ENCODE data around the gene GGCT.
"Not testable (repeated sequence)": the region's sequence is repeated elsewhere in the genome, so short reads cannot be mapped to it uniquely, and the experiment has no call there.

Gene GGCT, protein sequence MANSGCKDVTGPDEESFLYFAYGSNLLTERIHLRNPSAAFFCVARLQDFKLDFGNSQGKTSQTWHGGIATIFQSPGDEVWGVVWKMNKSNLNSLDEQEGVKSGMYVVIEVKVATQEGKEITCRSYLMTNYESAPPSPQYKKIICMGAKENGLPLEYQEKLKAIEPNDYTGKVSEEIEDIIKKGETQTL

DNA sequence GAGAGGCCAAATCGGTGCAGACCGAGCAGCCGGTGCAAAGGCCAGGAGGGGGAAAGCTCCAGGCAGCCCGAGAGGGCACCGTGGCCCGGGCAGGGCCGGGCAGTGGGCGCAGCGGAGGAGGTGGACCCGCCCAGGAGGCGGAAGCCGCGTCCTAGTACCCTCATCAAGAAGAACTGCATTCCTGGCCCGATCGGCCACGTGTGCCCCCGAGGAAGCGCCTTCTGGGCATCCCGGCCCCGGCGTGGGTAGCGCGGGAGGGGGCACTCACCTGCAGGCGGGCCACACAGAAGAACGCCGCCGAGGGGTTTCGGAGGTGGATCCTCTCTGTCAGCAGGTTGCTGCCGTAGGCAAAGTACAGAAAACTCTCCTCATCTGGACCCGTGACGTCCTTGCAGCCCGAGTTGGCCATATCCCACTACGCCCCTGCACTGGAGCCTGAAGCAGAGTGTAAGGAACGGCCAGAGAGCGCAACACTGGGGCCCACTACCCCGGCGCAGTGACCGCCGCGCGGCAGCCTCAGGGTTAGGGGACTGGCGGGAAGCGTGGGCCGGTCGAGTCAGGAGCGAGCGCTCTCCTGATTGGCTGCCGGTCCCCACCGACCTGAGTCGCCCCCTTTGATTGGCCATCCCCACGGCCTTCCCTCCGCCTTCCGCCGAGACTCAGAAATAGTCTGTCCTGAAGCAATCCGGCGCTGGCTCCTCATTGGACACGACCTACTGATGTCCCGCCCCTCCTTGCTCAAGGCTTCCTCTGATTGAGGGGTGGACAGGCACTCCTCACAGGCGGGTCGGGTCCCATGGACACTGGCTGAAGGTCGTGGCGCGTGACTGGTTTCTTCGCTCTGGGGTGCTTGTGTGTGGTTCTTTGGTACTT is at the start of gene GGCT:
Gene GGCT, minus strand, starts transcription at position 529 of the 873 bp plus-strand sequence. Its CDS starts 120 bp downstream, at position 409.
- DNase-seq, result peak; percentile 97

- no peak for DNase-seq
These were observed 48.9 kb upstream of the GGCT start for GRCh38 chr7:30553546-30553945.

- no peak for DNase-seq
These were observed 48.5 kb upstream of the GGCT start for GRCh38 chr7:30553141-30553540.

- DNase-seq, result no peak
These were observed 47.7 kb upstream of the GGCT start for GRCh38 chr7:30552330-30552729.

DNA sequence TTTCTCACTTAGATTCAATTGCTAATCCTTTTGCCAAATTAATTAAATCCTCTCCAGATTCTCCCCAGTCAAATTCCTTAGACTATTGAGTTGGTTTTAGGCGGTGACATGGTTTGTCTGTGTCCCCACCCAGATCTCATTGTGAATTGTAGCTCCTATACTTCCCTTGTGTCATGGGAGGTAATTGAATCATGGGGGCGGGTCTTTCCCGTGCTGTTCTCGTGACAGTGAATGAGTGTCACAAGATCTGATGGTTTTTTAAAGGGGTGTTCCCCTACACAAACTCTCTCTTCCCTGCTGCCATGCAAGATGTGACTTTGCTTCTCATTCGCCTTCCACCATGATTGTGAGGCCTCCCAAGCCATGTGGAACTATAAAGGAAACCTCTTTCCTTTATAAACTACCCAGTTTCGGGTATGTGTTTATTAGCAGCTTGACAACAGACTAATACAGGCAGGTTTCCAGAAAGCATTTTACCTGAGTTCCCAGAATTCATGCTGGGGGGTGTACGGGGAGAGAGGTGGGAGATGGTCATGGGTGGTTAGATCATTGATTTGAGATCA is 45.4 kb upstream of the GGCT start:
- no peak for DNase-seq

GRCh38 chr7:30548845-30549244 is 44.2 kb upstream of the GGCT start:
- DNase-seq, result no peak

DNA sequence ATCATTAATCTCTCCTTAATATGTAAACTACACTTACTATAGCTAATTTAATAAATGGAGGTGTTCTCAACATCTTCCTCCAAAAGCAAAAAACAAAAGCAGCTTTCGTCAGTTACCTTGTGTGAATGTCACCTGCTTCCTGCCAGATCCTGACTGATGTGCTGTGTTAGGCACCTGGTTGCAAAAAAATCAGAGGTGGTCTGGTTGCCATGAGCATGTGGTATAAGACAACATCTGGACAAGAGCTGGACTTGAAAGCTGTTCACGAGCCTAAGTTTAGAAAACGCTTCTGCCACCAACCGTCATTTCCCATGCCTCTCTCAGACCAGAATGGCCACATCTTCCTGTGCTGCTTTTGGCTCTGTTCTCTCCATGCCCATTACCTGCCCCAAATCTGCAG is 42.0 kb upstream of the GGCT start:
- DNase-seq, result no peak

GRCh38 chr7:30545791-30546555 is 41.3 kb upstream of the GGCT start:
- DNase-seq, result no peak

GRCh38 chr7:30543813-30544525 is 39.3 kb upstream of the GGCT start:
- no peak for DNase-seq

GRCh38 chr7:30543115-30543514 is 38.5 kb upstream of the GGCT start:
- DNase-seq, result not testable (repeated sequence)

DNA sequence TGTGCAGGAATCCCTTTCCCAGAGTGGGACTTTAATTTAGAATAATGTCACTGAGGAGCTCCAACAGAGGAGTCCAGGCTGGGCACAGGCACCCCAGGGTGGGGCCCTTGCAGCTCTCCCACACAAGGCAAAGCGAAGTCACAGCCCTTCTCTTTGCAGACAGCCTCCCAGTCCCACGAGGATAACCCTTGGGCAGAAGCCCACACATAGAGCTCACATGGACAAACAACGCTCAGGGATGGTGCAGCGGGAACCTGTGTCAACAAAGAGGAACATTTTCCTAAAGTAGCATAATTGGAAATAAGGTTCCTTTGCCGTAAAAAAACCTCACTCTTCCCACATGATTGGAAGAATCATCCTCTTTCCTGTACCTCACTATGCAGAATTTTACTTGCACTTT is 29.3 kb upstream of the GGCT start:
- DNase-seq, result no peak

DNA sequence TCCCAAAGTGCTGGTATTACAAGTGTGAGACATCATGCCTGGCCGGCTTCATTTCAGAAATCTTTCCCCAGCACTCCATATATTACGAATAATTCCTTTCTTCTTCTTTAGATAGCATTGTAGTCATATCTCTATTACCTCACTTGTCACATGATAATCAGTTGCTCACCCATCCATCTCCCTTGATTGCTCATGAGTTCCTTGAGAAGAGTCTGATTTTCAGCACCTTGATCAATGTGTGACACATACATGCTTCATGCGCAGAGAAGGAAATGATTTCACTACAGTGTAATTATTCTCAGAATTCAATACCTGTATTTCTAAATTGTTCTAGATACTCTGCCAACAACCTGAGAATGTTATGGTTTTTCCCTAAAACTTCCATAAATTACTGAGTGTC is 26.7 kb upstream of the GGCT start:
- DNase-seq, result no peak

GRCh38 chr7:30530373-30530772 is 25.7 kb upstream of the GGCT start:
- no peak for DNase-seq

DNA sequence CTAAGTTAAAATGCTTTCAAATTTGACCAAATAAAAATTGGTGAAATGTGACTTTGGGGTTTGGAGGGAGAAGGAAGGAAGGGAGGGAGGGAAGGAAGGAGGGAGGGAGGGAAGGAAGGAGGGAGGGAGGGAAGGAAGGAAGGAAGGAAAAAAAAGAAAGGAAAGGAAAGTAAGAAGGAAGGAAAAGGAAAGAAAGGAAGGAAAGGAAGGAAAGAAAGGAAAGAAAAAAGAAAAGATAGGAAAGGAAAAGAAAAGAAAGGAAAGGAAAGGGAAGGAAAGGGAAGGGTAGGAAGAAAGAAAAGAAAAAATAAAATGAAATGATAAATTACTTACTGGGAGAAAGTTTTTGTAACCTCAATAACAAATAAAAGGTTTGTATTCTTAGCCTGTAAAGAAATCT is 24.1 kb upstream of the GGCT start:
- no peak for DNase-seq

- DNase-seq, result not testable (repeated sequence)
These were observed 22.7 kb upstream of the GGCT start for GRCh38 chr7:30527297-30527696.

DNA sequence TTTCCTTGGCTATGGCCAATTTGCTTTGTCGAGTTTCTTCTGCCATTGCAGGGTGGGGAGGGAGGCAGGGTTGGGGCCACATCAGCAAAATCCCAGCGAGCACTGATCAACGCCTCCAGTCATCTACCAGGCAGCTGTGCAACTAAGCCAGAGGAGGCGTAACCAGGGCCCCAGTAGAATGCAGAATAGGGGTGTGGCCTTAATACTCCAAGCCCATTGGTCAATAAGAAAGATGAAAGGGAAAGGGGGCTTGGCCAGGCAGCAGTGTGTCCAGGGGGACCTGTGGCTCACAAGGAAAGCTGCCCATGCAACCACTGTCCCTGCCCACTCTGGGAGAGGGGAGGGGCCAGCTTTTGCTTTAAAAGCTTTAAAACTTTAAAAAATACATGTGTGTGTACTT is 21.5 kb upstream of the GGCT start:
- no peak for DNase-seq

DNA sequence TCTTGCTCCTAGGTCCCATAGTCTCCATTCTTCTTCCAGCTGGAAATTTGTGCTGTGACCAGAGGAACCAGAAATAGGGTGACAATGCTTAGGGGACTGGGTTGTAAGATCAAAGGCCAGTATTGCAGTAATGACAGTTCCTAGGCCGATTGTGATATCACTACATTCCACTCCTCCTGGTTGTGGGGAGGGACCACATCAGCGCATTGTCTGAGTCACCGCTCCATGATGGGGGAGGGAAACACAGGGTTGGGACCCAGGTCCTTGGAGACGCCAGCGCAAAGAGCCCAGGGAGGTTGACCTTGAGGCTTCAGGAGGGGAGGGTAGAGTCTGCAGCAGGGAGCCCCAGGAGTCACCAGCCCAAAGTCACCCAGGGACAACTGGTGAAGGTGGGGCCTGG is 20.8 kb upstream of the GGCT start:
- no peak for DNase-seq

GRCh38 chr7:30524545-30524944 is 19.9 kb upstream of the GGCT start:
- no peak for DNase-seq

GRCh38 chr7:30523466-30523865 is 18.8 kb upstream of the GGCT start:
- no peak for DNase-seq

- DNase-seq, result no peak
These were observed 17.5 kb upstream of the GGCT start for GRCh38 chr7:30522159-30522558.

DNA sequence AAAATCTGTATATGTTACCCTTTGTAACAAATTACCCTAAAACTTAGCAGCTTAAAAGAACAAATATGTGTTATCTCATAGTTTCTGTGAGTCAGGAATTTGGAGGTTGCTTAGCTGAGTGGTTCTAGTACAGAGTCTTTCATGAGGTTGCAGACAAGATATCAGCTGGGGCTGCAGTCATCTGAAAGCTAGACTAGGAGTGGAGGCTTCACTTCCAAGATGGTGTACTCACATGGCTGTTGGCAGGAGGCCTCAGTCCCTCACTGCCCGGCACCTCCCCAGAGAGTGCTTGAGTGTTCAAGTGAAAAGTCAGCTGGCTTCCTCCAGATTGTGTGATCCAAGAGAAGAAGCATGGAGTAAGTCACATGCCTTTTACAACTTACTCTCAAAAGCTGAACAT is 16.9 kb upstream of the GGCT start:
- DNase-seq, result no peak

DNA sequence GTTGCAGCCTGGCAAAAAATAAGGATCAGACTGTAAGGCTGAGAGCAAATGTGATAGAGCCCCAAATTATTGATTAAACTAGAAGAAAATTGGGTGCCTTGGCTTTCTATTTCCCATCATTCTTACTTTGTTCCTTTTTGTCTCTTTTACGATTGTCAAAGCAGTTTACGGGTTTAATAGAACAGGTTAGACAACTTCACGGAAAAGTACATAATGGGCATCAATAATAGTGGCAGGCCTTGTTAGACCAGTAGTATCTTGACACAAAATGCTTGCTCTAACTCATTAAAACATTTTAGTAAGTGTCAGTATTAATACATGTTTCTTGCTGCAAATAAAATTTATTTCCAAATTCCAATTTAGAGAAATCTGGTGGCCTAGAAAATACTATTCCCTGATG is 14.5 kb upstream of the GGCT start:
- DNase-seq, result no peak

- DNase-seq, result no peak
These were observed 11.1 kb upstream of the GGCT start for GRCh38 chr7:30515761-30516160.
